Endothelial cell (in vitro differentiated cells): Measurements from ENCODE around the gene PTPN4. TPM values are rescaled to one million over a fixed set of nuclear protein-coding genes. Genes with fewer than 3 reads are reported as not detected.
A peak's percentile ranks its signal among the peaks of the same experiment; 100 is the strongest.

Source experiments
- DNase-seq: peaks from one replicate; pipeline ENCODE4 v3.0.0; 2021; ENCODE audit warnings: low spot score
- H3K27ac Mint-ChIP-seq: one replicate; pipeline ENCODE4 v1.8.0; 2021; ENCODE audit warnings: mixed read lengths, inconsistent platforms; ENCODE audit not compliant: unreplicated experiment
- H3K27me3 Mint-ChIP-seq: one replicate; pipeline ENCODE4 v1.8.0; 2021; ENCODE audit warnings: mild to moderate bottlenecking, moderate library complexity, mixed read lengths, inconsistent platforms; ENCODE audit not compliant: unreplicated experiment
- H3K36me3 Mint-ChIP-seq: one replicate; pipeline ENCODE4 v1.8.0; 2021; ENCODE audit warnings: mild to moderate bottlenecking, low read depth, mixed read lengths, inconsistent platforms; ENCODE audit not compliant: unreplicated experiment
- H3K4me1 Mint-ChIP-seq: one replicate; pipeline ENCODE4 v1.8.0; 2021; ENCODE audit warnings: mild to moderate bottlenecking, mixed read lengths, inconsistent platforms; ENCODE audit not compliant: unreplicated experiment
- H3K4me3 Mint-ChIP-seq: one replicate; pipeline ENCODE4 v1.8.0; 2021; ENCODE audit warnings: mild to moderate bottlenecking, mixed read lengths, inconsistent platforms; ENCODE audit not compliant: unreplicated experiment
- H3K9me3 Mint-ChIP-seq: one replicate; pipeline ENCODE4 v1.8.0; 2021; ENCODE audit warnings: mixed read lengths, inconsistent platforms; ENCODE audit not compliant: unreplicated experiment
- CTCF ChIP-seq: fragments of 200-600 bp; sonication (generic); IDR thresholded peaks from one replicate; pipeline ENCODE4 v1.5.0; 2021; ENCODE audit warnings: antibody characterized with exemption; ENCODE audit not compliant: unreplicated experiment
- total RNA-seq: library from RNA; stranded (reverse); fragmentation: NEBNext Ultra II Directional; extraction: Animal tissue kit (Norgen Biotek cat#: 25700); gene quantifications from one replicate; pipeline ENCODE4 v1.2.1, GENCODE V29; 2021; ENCODE audit not compliant: unreplicated experiment

The PTPN4 gene
- total RNA-seq, 1 donor from 2014 or later = 51.0 TPM

DNA sequence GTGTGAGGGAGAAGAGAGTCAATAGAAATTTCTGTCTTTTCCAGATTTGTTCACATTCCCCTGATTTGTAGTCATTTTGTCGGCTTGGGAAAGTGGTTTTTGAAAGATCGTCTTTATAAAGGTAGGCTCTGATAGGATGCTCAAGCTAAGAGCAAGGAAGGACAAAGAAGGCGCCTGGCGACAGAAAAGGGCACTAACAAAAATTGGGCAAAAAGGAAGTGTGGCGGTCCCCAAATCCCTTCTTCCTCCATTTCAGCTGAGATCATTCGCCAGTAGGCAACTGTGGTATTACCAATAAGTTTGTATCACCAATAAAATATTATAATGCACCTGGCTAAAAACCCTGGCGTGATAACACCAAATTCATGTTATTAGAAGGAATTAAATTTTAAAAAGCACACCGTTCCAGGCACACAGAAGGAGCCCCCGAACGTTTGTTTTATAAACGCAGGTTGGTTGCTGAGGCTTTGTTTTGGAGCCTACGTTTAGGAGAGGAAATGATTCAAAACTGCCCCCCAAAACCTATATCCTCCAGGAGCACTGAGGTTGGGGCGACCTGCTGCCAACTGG is 756 bp upstream of the PTPN4 start:
- peak overlapping the region; percentile 72 for H3K4me3 Mint-ChIP-seq
- peak overlapping the region; percentile 87 for H3K27ac Mint-ChIP-seq
- no peak for DNase-seq
- no peaks in the 10 kb centered on the region for H3K9me3 Mint-ChIP-seq
- no peak for TF ChIP-seq CTCF
- H3K27me3 Mint-ChIP-seq = peaks cover 2% of the 10 kb centered on the region
- no peaks in the 10 kb centered on the region for H3K36me3 Mint-ChIP-seq
- peaks cover 13% of the 10 kb centered on the region for H3K4me1 Mint-ChIP-seq

GRCh38 chr2:119760237-119760955 is 674 bp downstream of the PTPN4 start:
- peak overlapping the region; percentile 90 for H3K27ac Mint-ChIP-seq
- DNase-seq = no peak
- no peaks in the 10 kb centered on the region for H3K36me3 Mint-ChIP-seq

DNA sequence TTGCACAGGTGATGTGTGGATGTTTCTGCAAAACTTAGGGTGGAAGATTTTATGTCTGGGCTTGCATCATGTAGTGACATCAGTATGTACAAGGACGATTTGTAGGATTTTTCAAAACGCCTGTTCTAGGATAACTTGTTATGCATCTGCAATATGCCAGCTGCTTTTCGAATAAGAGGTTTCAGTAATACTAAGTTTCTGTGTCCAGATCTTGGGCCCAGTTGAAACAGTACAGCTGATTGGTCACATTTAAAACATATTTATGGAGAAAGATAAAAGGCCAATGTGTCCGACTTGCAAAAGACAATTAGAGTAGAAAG is 1.2 kb downstream of the PTPN4 start:
- DNase-seq = no peak
- peaks cover 26% of the 10 kb centered on the region for H3K4me1 Mint-ChIP-seq
- H3K36me3 Mint-ChIP-seq = no peaks in the 10 kb centered on the region
- no peak for TF ChIP-seq CTCF
- peak overlapping the region; percentile 96 for H3K4me3 Mint-ChIP-seq
- H3K27ac Mint-ChIP-seq = peak overlapping the region; percentile 50
- H3K27me3 Mint-ChIP-seq = peaks cover 2% of the 10 kb centered on the region
- H3K9me3 Mint-ChIP-seq = no peaks in the 10 kb centered on the region

More at GRCh38 chr2:119760237-119760955, 674 bp downstream of the PTPN4 start:
- Mint-ChIP-seq H3K9me3 (no peaks in the 10 kb centered on the region), H3K4me3 (peak overlapping the region; percentile 96), H3K27me3 (peaks cover 2% of the 10 kb centered on the region), H3K4me1 (peaks cover 22% of the 10 kb centered on the region)
- no peak for TF ChIP-seq CTCF

DNA sequence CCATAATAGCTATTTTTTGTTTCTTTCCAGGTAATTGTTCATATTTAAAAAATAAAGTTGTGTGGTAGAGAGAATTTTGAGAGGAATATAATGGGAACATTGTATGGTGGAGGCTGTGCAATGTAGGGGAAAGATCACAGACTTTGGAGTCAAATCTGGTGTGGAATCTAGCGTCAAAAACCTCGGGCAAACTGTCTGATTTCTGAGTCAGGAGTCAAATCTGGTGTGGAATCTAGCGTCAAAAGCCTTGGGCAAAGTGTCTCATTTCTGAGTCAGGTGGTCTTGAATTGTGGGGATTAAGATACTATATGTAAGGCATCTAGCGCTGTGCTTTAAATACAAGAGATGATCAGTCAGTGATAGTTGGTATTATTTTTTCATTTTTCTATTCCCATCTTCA is 5.1 kb downstream of the PTPN4 start:
- no peak overlapping the region for H3K27ac Mint-ChIP-seq

More for the DNA sequence above, 5.1 kb downstream of the PTPN4 start:
- no peaks in the 10 kb centered on the region for H3K36me3 Mint-ChIP-seq
- H3K27me3 Mint-ChIP-seq = no peaks in the 10 kb centered on the region
- peaks cover 21% of the 10 kb centered on the region for H3K4me1 Mint-ChIP-seq
- H3K4me3 Mint-ChIP-seq = no peak overlapping the region
- DNase-seq = no peak
- no peaks in the 10 kb centered on the region for H3K9me3 Mint-ChIP-seq
- no peak for TF ChIP-seq CTCF
